ENCODE measurements around the gene MEGF11.

- TF ChIP-seq, protein P1, sequence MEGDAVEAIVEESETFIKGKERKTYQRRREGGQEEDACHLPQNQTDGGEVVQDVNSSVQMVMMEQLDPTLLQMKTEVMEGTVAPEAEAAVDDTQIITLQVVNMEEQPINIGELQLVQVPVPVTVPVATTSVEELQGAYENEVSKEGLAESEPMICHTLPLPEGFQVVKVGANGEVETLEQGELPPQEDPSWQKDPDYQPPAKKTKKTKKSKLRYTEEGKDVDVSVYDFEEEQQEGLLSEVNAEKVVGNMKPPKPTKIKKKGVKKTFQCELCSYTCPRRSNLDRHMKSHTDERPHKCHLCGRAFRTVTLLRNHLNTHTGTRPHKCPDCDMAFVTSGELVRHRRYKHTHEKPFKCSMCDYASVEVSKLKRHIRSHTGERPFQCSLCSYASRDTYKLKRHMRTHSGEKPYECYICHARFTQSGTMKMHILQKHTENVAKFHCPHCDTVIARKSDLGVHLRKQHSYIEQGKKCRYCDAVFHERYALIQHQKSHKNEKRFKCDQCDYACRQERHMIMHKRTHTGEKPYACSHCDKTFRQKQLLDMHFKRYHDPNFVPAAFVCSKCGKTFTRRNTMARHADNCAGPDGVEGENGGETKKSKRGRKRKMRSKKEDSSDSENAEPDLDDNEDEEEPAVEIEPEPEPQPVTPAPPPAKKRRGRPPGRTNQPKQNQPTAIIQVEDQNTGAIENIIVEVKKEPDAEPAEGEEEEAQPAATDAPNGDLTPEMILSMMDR (IDR thresholded peaks at IDR 0.05 in 8 of 11, conservative IDR thresholded peaks at IDR 0.05 in 3 of 11): no peak
- no peak for TF ChIP-seq POLR2A (IDR thresholded peaks at IDR 0.05)
- no peak for TF ChIP-seq POLR2AphosphoS5 (IDR thresholded peaks at IDR 0.05)
Measured at GRCh38 chr15:66129586-66129985, 124.0 kb downstream of the MEGF11 start.
